SK-N-SH treated with all-trans-retinoic acid at 6 μM for 48 hours (cell line): Measurements from ENCODE around the gene TRUB1.

Experiments used
- ATAC-seq: fragments of 200-7000 bp; cut with Tn5 transposase; 3 replicates; pipeline ENCODE4 v1.9.1; 2020; ENCODE audit warnings: mild to moderate bottlenecking, moderate library complexity
- BACH2 ChIP-seq: fragments of 250-450 bp; sonication (Bioruptor Pico); IDR thresholded peaks from 2 replicates; pipeline ENCODE4 v1.9.0; 2021; ENCODE audit warnings: mild to moderate bottlenecking, borderline replicate concordance
- CREB5 ChIP-seq: fragments of 250-450 bp; sonication (Bioruptor Pico); IDR thresholded peaks from 2 replicates; pipeline ENCODE4 v1.5.1; 2020; ENCODE audit warnings: low read depth, mild to moderate bottlenecking, moderate library complexity
- ESRRG ChIP-seq: fragments of 250-450 bp; sonication (Bioruptor Pico); IDR thresholded peaks from 2 replicates; pipeline ENCODE4 v1.6.1; 2021; ENCODE audit warnings: mild to moderate bottlenecking
- GLIS3 ChIP-seq: fragments of 250-450 bp; sonication (Bioruptor Pico); IDR thresholded peaks from 2 replicates; pipeline ENCODE4 v1.5.0; 2020; ENCODE audit warnings: mild to moderate bottlenecking, moderate library complexity
- ISL1 ChIP-seq: fragments of 250-450 bp; sonication (Bioruptor Pico); IDR thresholded peaks from 2 replicates; pipeline ENCODE4 v2.1.2; 2022; ENCODE audit warnings: mild to moderate bottlenecking, moderate library complexity
- PATZ1 ChIP-seq: fragments of 250-450 bp; sonication (Bioruptor Pico); IDR thresholded peaks from 2 replicates; pipeline ENCODE4 v1.8.0; 2020; ENCODE audit warnings: mild to moderate bottlenecking, moderate library complexity, borderline replicate concordance
- RARB ChIP-seq: fragments of 250-450 bp; sonication (Bioruptor Pico); IDR thresholded peaks from 2 replicates; pipeline ENCODE4 v1.8.0; 2021; ENCODE audit warnings: mild to moderate bottlenecking, moderate library complexity
- SNAI2 ChIP-seq: fragments of 250-450 bp; sonication (Bioruptor Pico); IDR thresholded peaks from 2 replicates; pipeline ENCODE4 v1.5.0; 2020; ENCODE audit warnings: mild to moderate bottlenecking, moderate library complexity
- TCF4 ChIP-seq: fragments of 250-450 bp; sonication (Bioruptor Pico); IDR thresholded peaks from 2 replicates; pipeline ENCODE4 v1.8.0; 2021; ENCODE audit warnings: mild to moderate bottlenecking, moderate library complexity, borderline replicate concordance
- TOX ChIP-seq: fragments of 250-450 bp; sonication (Bioruptor Pico); IDR thresholded peaks from 2 replicates; pipeline ENCODE4 v1.8.0; 2021; ENCODE audit warnings: mild to moderate bottlenecking, moderate library complexity, borderline replicate concordance
- TSHZ2 ChIP-seq: fragments of 250-450 bp; sonication (Bioruptor Pico); IDR thresholded peaks from 2 replicates; pipeline ENCODE4 v1.5.0; 2020; ENCODE audit warnings: mild to moderate bottlenecking, moderate library complexity
- ZFP3 ChIP-seq: fragments of 250-450 bp; sonication (Bioruptor Pico); IDR thresholded peaks from 2 replicates; pipeline ENCODE4 v1.5.0; 2020; ENCODE audit warnings: mild to moderate bottlenecking, moderate library complexity
- ZFP30 ChIP-seq: fragments of 450-650 bp; formaldehyde crosslinking; IDR thresholded peaks from 2 replicates; pipeline ENCODE4 v1.5.0; 2022; ENCODE audit warnings: mild to moderate bottlenecking, moderate library complexity
- ZNF565 ChIP-seq: fragments of 450-650 bp; formaldehyde crosslinking; conservative IDR thresholded peaks from 2 replicates; pipeline ENCODE4 v1.5.0; 2020; ENCODE audit warnings: low read depth, mild to moderate bottlenecking, moderate library complexity
- ZNF70 ChIP-seq: fragments of 450-650 bp; formaldehyde crosslinking; IDR thresholded peaks from 2 replicates; pipeline ENCODE4 v1.5.0; 2020; ENCODE audit warnings: mild to moderate bottlenecking, moderate library complexity
- ZNF8 ChIP-seq: fragments of 450-650 bp; formaldehyde crosslinking; IDR thresholded peaks from 2 replicates; pipeline ENCODE4 v1.5.0; 2020; ENCODE audit warnings: mild to moderate bottlenecking, moderate library complexity
- TF ChIP-seq, protein P1 (sequence below): fragments of 250-450 bp; sonication (Bioruptor Pico); IDR thresholded peaks from 2 replicates; pipeline ENCODE4 v1.8.0; 2021; ENCODE audit warnings: low read depth, mild to moderate bottlenecking, moderate library complexity, borderline replicate concordance

Gene TRUB1

GRCh38 chr10:114908896-114909295 lies 29.1 kb upstream of the TRUB1 start (continued):
- TF ChIP-seq CREB5 (CRISPR knock-in tag) (no peak), ESRRG (no peak), ZNF70 (CRISPR knock-in tag) (no peak), ZNF8 (CRISPR knock-in tag) (no peak)

- ATAC-seq, result no peak
- TF ChIP-seq BACH2 (CRISPR knock-in tag), result no peak
- TF ChIP-seq PATZ1 (CRISPR knock-in tag), result no peak
- no peak for TF ChIP-seq RARB (CRISPR knock-in tag)
- TF ChIP-seq ZFP3 (CRISPR knock-in tag), result no peak
- TF ChIP-seq ZFP30, result no peak
Observed at GRCh38 chr10:114911052-114911711, 26.8 kb upstream of the TRUB1 start.

GRCh38 chr10:114911801-114912469 lies 26.1 kb upstream of the TRUB1 start:
- TF ChIP-seq CREB5 (CRISPR knock-in tag) (no peak), SNAI2 (CRISPR knock-in tag) (no peak)
- TF ChIP-seq, protein P1, sequence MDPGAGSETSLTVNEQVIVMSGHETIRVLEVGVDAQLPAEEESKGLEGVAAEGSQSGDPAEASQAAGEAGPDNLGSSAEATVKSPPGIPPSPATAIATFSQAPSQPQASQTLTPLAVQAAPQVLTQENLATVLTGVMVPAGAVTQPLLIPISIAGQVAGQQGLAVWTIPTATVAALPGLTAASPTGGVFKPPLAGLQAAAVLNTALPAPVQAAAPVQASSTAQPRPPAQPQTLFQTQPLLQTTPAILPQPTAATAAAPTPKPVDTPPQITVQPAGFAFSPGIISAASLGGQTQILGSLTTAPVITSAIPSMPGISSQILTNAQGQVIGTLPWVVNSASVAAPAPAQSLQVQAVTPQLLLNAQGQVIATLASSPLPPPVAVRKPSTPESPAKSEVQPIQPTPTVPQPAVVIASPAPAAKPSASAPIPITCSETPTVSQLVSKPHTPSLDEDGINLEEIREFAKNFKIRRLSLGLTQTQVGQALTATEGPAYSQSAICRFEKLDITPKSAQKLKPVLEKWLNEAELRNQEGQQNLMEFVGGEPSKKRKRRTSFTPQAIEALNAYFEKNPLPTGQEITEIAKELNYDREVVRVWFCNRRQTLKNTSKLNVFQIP (CRISPR knock-in tag), result no peak
- ATAC-seq, result no peak

GRCh38 chr10:114912470-114912859 lies 25.5 kb upstream of the TRUB1 start:
- no peak for ATAC-seq
- TF ChIP-seq RARB (CRISPR knock-in tag) (no peak), ZNF565 (no peak), ZFP3 (CRISPR knock-in tag) (no peak), TOX (CRISPR knock-in tag) (no peak), TSHZ2 (no peak), ESRRG (no peak)

DNA sequence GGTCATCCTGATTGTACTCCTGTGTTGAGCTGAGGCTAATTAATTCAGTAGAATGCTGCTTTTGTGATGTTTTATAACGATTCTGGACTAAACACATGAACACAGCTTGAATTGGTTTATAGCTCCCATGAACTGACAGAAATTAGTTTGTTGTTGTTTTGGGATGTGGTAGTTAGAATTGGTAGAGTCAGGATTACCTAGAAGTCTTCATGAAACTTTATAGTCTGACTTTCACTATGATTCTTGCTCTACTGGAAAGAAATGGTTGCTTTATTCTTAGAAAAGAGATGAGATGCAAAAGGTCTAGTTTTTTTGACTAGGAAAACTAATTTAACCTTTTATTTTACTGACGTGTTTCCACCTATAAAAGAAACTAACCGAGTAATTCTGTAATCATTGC lies 23.4 kb upstream of the TRUB1 start:
- TF ChIP-seq ZFP30, result no peak
- TF ChIP-seq GLIS3 (CRISPR knock-in tag), result no peak
- no peak for TF ChIP-seq ISL1 (CRISPR knock-in tag)
- no peak for TF ChIP-seq ZFP3 (CRISPR knock-in tag)
- TF ChIP-seq TOX (CRISPR knock-in tag), result no peak
- TF ChIP-seq TCF4, result no peak
- no peak for ATAC-seq
